SU-DHL-6 (cell line): ENCODE results near the gene SMTN.

Experiments used
- H2AFZ ChIP-seq: fragments of 200-600 bp; sonication (generic); 2 replicates; pipeline ENCODE4 v1.6.1; 2014; ENCODE audit warnings: low read depth, mild to moderate bottlenecking, moderate library complexity, mixed read lengths, antibody characterized with exemption, low read length; ENCODE audit not compliant: severe bottlenecking
- H3F3A ChIP-seq: fragments of 200-600 bp; shearing (Covaris generic); 2 replicates; pipeline ENCODE4 v1.6.0; 2016; ENCODE audit warnings: antibody characterized with exemption, mild to moderate bottlenecking; ENCODE audit not compliant: insufficient read depth
- H3K27ac ChIP-seq: fragments of 200-600 bp; sonication (generic); 2 replicates; pipeline ENCODE4 v1.5.1; 2016; ENCODE audit warnings: low read depth, mild to moderate bottlenecking, low read length, moderate library complexity, mixed read lengths
- H3K27me3 ChIP-seq: fragments of 200-600 bp; sonication (generic), shearing (Covaris generic); 2 replicates; pipeline ENCODE4 v1.6.0; 2014; ENCODE audit warnings: mild to moderate bottlenecking, low read length
- H3K36me3 ChIP-seq: fragments of 200-600 bp; sonication (generic); 2 replicates; pipeline ENCODE4 v1.6.1; 2014; ENCODE audit warnings: mild to moderate bottlenecking, low read length, mixed read lengths
- H3K4me2 ChIP-seq: fragments of 300-600, 200-600 bp; shearing (Covaris generic), sonication (generic); 2 replicates; pipeline ENCODE4 v1.6.0; 2014; ENCODE audit warnings: low read length, low read depth, mild to moderate bottlenecking; ENCODE audit not compliant: poor library complexity, severe bottlenecking
- H3K4me3 ChIP-seq: fragments of 200-600 bp; sonication (generic); 2 replicates; pipeline ENCODE4 v1.5.1; 2014; ENCODE audit warnings: antibody characterized with exemption, low read length, mild to moderate bottlenecking, mixed read lengths; ENCODE audit not compliant: insufficient read depth, poor library complexity, severe bottlenecking
- H3K79me2 ChIP-seq: fragments of 200-600 bp; sonication (generic); 2 replicates; pipeline ENCODE4 v1.6.1; 2014; ENCODE audit warnings: mild to moderate bottlenecking, low read length, moderate library complexity; ENCODE audit not compliant: insufficient read depth
- H3K9ac ChIP-seq: fragments of 200-600 bp; sonication (generic); 2 replicates; pipeline ENCODE4 v1.7.0; 2014; ENCODE audit warnings: mild to moderate bottlenecking, low read length
- H3K9me2 ChIP-seq: fragments of 200-600 bp; sonication (generic); replicated peaks from 2 replicates; pipeline ENCODE4 v1.6.1; 2014; ENCODE audit warnings: low read length; ENCODE audit not compliant: insufficient read depth
- H3K9me3 ChIP-seq: fragments of 200-600 bp; sonication (generic); 2 replicates; pipeline ENCODE4 v1.6.1; 2014; ENCODE audit warnings: low read length, mixed read lengths; ENCODE audit not compliant: insufficient read depth
- H4K20me1 ChIP-seq: fragments of 200-600 bp; sonication (generic); 2 replicates; pipeline ENCODE4 v1.6.1; 2014; ENCODE audit warnings: low read depth, mild to moderate bottlenecking, antibody characterized with exemption, low read length, moderate library complexity, mixed read lengths
- EZH2phosphoT487 ChIP-seq: fragments of 200-600 bp; sonication (generic), shearing (Covaris generic); conservative IDR thresholded peaks from 2 replicates; pipeline ENCODE4 v1.6.1; 2018; ENCODE audit warnings: mild to moderate bottlenecking, antibody characterized with exemption, low read length, moderate library complexity, mixed read lengths
- TF ChIP-seq, protein P1 (sequence below): fragments of 200-600 bp; sonication (generic); IDR thresholded peaks from one replicate; pipeline ENCODE4 v1.5.1; 2017; ENCODE audit warnings: antibody characterized with exemption, mild to moderate bottlenecking, low read length, moderate library complexity; ENCODE audit not compliant: insufficient read depth, poor library complexity, severe bottlenecking

The SMTN gene

DNA sequence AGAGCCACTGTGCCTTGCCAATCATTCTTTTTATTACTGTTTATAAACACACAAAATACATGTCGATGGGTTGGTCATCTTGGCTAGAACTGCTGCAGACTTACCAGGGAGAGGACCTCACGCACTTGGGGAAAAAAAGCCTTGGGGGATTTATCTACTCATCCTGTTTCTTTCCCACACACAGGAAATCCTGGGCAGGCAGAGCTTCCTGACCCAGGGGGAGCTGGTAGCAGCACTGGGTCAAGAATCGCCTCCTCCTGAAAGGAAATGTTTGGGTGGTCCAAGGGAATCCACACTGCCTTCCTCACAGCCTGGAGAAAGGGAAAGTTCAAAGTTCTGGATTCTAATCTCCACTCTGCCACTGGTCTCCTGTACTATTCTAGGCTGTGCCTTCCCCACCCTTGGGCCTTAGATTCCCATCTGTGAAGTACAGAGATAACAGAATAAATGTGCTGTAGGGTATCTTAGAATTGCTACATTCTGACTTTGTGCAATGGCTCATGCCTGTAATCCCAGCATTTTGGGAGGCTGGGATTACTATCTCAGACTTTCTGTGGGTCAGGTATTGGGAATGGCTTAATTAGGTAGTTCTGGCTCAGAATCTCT, 31.2 kb upstream of the SMTN start:
- H3K9me2 ChIP-seq: no peaks in the 10 kb centered on the region
- no peaks in the 10 kb centered on the region for H3K9me3 ChIP-seq
- no peaks in the 10 kb centered on the region for H3K79me2 ChIP-seq
- no peaks in the 10 kb centered on the region for H3K36me3 ChIP-seq
- H4K20me1 ChIP-seq: no peaks in the 10 kb centered on the region
- H3K4me3 ChIP-seq: no peak overlapping the region
- H3K27me3 ChIP-seq: no peaks in the 10 kb centered on the region
- H3K4me2 ChIP-seq: no peak overlapping the region
- H3F3A ChIP-seq: no peaks in the 10 kb centered on the region
- no peak overlapping the region for H2AFZ ChIP-seq
- TF ChIP-seq, protein P1, sequence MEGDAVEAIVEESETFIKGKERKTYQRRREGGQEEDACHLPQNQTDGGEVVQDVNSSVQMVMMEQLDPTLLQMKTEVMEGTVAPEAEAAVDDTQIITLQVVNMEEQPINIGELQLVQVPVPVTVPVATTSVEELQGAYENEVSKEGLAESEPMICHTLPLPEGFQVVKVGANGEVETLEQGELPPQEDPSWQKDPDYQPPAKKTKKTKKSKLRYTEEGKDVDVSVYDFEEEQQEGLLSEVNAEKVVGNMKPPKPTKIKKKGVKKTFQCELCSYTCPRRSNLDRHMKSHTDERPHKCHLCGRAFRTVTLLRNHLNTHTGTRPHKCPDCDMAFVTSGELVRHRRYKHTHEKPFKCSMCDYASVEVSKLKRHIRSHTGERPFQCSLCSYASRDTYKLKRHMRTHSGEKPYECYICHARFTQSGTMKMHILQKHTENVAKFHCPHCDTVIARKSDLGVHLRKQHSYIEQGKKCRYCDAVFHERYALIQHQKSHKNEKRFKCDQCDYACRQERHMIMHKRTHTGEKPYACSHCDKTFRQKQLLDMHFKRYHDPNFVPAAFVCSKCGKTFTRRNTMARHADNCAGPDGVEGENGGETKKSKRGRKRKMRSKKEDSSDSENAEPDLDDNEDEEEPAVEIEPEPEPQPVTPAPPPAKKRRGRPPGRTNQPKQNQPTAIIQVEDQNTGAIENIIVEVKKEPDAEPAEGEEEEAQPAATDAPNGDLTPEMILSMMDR: no peak
- TF ChIP-seq EZH2phosphoT487: no peak
- H3K27ac ChIP-seq: no peak overlapping the region
- no peak overlapping the region for H3K9ac ChIP-seq

DNA sequence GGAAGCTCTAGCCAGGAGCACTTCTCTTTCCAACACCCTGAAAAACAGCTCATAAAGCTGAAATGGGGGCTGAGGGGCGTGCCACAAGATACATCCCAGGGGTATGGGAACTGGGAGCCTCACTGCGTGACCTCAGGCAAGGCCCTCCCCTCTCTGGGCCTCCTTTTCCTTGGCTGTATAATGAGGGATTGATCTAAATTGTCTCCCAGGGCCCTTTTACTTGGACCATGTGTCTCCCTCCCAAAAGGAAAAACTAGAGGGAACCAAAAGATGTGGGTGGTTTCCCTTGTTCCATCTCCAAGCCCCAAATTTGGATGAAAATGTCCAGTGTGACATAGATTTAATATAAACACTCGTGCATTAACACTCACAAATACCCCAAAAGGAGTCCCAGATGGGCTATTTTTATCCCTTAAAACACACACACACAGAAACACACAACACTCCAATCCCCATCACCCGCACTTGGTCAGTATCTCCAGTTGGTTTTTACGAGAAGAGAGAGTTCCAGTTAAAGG, 25.9 kb upstream of the SMTN start:
- Histone ChIP-seq H3K27ac (no peak overlapping the region), H4K20me1 (no peaks in the 10 kb centered on the region), H3K4me2 (no peak overlapping the region), H3K9ac (no peak overlapping the region), H3K27me3 (no peaks in the 10 kb centered on the region), H3K36me3 (no peaks in the 10 kb centered on the region), H3K9me2 (no peaks in the 10 kb centered on the region), H3F3A (no peaks in the 10 kb centered on the region), H2AFZ (no peak overlapping the region), H3K9me3 (no peaks in the 10 kb centered on the region), H3K79me2 (no peaks in the 10 kb centered on the region), H3K4me3 (no peak overlapping the region)
- TF ChIP-seq, protein P1: no peak
- no peak for TF ChIP-seq EZH2phosphoT487

DNA sequence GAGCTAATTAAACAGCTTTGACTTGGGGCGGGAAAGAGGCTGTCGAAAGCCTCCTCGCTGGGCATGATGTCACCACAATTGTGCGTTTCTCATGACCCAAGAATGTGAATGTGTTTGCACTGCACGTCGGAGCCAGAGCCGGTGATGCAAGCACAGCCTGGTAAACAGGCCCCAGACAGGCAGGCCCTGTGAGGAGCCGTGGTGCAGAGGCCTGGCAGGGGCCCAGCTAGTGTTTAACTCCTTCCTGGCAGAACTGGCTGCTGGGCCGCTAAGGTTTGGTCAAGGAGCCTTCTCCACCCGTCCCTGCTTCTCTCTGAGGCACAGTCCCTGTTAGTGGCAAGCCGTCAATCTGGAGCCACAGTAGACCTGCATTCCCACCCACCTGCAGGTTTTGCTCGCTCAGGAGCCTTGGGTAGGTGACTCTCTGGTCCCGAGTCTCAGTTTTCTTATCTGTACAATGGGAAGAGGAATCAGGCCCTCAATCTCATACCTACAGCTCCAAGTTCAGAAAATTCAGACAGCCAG, 25.4 kb upstream of the SMTN start:
- Histone ChIP-seq H3K9me2 (no peaks in the 10 kb centered on the region), H3K4me3 (no peak overlapping the region), H3F3A (no peaks in the 10 kb centered on the region), H3K27me3 (no peaks in the 10 kb centered on the region), H4K20me1 (no peaks in the 10 kb centered on the region), H3K36me3 (no peaks in the 10 kb centered on the region), H3K9ac (no peak overlapping the region), H3K27ac (no peak overlapping the region), H3K4me2 (no peak overlapping the region), H3K79me2 (no peaks in the 10 kb centered on the region), H2AFZ (no peak overlapping the region), H3K9me3 (no peaks in the 10 kb centered on the region)
- TF ChIP-seq, protein P1: no peak
- TF ChIP-seq EZH2phosphoT487: no peak
